WTC11 (cell line): ENCODE data around the gene NEK11.

ENCODE experiments used
- FOXK1 ChIP-seq: sonication (generic); formaldehyde crosslinking; IDR thresholded peaks from 2 replicates; pipeline ENCODE4 v1.8.0; 2022; ENCODE audit warnings: mild to moderate bottlenecking, moderate library complexity, missing genetic modification reagents
- ZNF232 ChIP-seq: sonication (generic); formaldehyde crosslinking; IDR thresholded peaks from 2 replicates; pipeline ENCODE4 v1.8.0; 2022; ENCODE audit warnings: mild to moderate bottlenecking, missing genetic modification reagents
- TF ChIP-seq, protein P1 (sequence below): fragments of 200-600 bp; IDR thresholded peaks from 2 replicates; pipeline ENCODE4 v1.8.0; 2022; ENCODE audit warnings: antibody characterized with exemption
- TF ChIP-seq, protein P2 (sequence below): sonication (generic); formaldehyde crosslinking; IDR thresholded peaks from 2 replicates; pipeline ENCODE4 v1.8.0; 2022; ENCODE audit warnings: mild to moderate bottlenecking, missing genetic modification reagents
- TF ChIP-seq, protein P3 (sequence below): sonication (generic); formaldehyde crosslinking; IDR thresholded peaks from 2 replicates; pipeline ENCODE4 v1.8.0; 2022; ENCODE audit warnings: mild to moderate bottlenecking, missing genetic modification reagents

DNA sequence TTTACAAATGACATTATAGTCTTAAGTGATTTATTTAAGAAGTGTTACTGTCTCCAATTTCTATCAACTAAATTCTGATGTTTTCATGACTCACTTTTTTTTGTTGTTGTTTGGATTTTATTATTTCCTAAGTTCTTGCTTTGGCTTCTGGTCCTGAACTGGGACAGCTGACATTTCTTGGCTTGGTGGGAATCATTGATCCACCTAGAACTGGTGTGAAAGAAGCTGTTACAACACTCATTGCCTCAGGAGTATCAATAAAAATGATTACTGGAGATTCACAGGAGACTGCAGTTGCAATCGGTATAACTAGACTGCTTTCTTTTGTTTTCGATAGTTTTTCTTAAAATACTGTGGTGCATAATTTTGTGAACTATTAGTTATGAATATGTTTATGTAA lies 47.6 kb upstream of the NEK11 start:
- TF ChIP-seq FOXK1 (no peak), ZNF232 (CRISPR knock-in tag) (no peak)
- TF ChIP-seq, protein P1, sequence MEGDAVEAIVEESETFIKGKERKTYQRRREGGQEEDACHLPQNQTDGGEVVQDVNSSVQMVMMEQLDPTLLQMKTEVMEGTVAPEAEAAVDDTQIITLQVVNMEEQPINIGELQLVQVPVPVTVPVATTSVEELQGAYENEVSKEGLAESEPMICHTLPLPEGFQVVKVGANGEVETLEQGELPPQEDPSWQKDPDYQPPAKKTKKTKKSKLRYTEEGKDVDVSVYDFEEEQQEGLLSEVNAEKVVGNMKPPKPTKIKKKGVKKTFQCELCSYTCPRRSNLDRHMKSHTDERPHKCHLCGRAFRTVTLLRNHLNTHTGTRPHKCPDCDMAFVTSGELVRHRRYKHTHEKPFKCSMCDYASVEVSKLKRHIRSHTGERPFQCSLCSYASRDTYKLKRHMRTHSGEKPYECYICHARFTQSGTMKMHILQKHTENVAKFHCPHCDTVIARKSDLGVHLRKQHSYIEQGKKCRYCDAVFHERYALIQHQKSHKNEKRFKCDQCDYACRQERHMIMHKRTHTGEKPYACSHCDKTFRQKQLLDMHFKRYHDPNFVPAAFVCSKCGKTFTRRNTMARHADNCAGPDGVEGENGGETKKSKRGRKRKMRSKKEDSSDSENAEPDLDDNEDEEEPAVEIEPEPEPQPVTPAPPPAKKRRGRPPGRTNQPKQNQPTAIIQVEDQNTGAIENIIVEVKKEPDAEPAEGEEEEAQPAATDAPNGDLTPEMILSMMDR: no peak
- TF ChIP-seq, protein P2, sequence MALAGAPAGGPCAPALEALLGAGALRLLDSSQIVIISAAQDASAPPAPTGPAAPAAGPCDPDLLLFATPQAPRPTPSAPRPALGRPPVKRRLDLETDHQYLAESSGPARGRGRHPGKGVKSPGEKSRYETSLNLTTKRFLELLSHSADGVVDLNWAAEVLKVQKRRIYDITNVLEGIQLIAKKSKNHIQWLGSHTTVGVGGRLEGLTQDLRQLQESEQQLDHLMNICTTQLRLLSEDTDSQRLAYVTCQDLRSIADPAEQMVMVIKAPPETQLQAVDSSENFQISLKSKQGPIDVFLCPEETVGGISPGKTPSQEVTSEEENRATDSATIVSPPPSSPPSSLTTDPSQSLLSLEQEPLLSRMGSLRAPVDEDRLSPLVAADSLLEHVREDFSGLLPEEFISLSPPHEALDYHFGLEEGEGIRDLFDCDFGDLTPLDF (CRISPR knock-in tag): no peak
- TF ChIP-seq, protein P3, sequence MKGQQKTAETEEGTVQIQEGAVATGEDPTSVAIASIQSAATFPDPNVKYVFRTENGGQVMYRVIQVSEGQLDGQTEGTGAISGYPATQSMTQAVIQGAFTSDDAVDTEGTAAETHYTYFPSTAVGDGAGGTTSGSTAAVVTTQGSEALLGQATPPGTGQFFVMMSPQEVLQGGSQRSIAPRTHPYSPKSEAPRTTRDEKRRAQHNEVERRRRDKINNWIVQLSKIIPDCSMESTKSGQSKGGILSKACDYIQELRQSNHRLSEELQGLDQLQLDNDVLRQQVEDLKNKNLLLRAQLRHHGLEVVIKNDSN (CRISPR knock-in tag): no peak
